ENCODE measurements around the gene EVC2.

Gene EVC2

DNA sequence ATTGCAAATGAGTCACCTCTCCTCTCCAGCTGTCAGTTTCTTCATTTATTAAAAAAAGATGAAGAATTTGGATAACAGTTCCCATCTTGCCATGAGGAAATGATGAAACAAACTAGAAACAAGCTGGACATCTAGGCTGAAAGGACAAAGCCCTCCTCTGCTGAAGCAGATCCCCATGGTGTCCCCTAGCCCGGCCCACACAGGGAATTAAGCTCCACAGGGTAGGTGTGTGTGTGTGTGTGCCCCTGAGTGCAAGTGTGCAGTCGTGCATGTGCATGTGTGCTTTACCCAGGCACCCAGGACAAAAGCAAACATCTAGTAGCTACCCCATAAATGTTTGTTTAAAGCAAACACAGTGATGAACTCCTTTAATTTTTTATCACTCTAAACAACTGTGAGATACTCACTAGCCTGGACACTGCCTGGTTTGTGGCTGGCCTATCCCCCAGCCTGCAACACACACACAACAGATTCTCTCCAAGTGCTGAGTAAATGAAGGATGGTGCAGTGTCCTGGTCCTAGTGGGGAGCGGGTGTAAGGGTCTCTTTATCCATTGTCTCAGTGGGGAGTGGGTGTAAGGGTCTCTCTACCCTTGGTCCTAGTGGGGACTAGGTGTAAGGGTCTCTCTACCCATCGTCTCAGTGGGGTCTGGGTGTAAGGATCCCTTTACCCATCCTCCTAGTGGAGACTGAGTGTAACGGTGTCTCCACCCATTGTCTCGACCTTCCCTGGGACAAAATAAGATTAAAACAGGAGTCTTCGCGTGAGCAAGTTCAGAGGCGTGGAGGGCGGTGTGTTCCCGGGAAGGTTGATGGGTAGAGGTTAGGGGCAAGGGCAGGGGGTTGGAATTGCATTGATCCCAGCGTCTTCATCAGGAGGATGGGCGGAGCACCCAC lies 2.0 kb upstream of the EVC2 start:
- no peak for DNase-seq

DNA sequence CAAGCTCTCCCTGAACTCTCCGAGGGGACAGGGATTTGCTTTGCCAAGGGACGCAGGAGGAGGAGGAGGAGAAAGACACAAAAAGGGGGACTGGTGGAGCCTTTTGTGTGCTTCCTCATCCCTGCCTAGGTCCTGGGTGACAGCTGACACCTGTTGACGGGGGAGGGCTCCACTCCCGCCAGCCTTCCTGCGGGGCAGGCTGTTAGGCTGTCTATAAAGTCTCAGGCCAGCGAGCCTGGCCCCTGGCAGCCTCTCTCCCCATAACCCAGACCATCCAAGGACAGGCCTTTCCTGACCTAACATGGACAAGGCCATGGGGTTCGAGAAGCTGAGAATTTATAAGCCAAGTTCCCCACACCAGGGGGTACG lies 832 bp upstream of the EVC2 start:
- no peak for DNase-seq

DNA sequence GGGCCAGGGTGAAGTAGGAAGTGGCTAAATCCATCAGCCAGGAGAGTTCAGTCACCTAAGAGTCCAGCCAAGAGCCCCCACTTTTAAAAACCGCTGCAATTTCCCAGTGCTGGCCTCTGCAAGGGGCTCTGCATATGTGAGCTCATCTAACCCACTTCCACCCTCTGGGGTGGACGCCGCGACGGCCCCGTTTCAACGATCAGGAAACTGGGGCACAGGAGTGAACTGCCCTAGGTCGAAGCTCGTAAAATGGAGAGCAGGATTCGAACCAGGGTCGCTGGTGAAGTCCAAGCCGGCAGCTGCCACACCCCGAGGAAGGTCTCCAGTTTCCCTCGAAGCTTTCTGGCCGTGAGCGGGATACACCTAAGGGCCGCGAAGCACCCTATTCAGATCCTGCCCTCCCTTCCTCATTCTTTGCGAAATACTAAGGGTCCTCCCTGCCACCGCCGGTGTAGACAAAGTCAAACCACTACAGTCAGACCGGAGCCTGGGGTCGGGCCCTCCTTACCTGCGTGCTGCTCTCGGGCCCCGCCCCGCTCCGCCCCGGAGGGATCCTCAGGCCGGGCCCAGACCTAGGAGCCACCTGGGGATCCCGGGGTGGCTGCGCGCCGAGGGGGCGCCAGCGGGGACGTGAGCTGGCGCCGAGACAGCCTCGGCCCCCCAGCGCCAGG lies 446 bp downstream of the EVC2 start:
- no peak for DNase-seq

DNA sequence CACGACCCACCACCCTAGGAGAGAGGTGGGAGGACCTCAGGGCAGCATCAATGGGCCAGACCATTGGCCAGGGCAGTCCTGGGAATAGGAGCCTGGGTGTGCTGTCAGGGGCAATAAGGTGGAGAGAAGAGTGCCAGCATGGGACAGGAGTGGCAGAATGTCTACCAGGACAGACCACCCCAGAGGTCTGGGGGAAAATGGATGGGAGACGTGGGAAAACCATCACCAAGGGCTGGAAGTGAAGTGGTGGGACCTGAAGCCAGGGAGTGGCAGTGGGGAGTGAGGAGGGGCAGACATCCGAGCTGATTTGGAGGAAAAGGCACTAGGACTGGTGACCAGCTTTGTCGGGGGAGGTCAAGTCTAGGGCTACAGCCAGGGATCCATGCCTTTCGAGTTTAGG lies 993 bp downstream of the EVC2 start:
- DNase-seq: no peak

DNA sequence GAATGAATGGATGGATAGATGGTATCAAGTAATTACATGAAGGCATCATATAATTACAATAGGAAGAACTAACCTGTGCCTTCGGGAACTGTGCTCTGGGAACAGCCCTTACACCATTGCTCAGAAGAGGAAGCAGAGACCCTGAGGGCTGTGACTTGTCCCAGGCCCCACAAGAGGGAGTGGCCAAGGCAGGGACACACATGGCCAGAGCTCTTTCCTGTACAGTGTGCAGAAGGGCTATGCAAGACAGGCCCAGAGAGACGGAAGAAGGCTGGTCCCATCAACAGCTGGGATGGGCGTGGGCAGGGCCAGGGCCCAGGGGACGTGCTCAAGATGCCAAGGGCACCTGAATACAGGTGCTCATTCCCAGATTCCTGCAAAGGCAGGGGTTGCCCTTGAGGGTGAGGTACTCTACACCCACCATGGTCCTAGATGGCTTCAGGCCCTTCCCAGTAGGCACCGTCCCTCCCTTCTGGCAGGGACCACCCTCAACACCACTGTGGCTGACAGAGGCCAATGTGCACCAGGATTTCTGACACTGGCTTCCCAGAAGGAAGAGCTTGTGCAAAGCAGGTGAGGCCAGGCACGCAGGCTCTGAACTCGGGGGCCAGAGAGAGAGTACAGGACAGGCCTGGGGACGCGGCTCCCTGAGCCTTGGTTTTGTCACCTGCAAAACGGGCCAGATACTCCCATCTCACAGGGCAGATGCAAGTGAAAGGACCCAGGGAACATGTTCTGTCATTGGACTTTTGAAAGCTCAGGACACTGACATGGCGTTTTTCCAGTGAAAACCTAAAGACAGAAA lies 1.7 kb downstream of the EVC2 start:
- no peak for DNase-seq

DNA sequence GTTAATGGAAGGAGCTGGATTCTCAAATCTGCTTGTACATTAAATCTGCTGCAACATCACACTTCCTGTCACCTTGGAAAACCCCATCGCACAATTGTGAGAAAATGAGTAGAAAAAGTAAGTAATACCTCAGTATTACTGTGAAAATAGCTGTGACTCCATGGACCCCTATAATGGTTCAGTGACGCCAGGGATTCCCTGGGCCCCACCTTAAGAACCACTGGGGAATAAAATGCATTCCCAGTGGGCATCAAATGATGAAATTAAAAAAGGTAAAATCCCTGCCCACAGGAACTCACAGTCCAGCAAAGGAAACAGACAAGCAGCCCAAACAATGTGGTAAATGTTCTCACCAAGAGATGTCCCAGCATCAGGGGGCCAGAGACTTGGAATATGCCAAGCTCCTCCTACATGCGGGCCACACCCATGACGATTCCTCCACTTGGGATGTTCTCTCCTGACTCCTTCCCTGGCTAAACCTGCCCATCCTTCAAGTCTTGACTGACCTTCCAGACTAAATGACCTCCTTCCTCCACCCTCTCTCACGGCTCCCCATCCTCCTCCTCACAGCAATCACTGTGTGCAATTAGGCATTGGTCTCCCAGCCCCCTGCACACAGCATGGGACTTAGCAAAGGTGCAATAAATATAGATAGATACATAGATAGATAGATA lies 2.6 kb downstream of the EVC2 start:
- no peak for DNase-seq

DNA sequence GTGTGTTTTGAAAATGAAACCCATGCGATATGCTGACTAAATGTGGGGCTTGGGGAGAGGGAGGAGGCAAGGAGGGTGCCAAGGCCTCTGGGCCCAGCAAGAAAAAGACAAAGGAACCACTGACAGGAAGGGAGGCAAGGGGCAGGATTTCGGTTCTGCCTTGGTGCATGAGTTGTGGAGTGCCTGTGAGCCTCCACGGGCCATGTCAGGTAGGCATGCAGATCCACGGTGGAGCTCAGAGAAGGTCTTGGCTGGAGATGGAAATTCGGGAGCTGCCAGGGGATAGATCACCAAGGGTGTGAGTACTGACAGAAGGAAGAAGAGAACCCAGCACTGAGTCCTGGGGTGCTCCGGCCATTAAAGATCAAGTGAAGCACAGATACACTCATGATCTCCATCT lies 4.1 kb downstream of the EVC2 start:
- no peak for DNase-seq

DNA sequence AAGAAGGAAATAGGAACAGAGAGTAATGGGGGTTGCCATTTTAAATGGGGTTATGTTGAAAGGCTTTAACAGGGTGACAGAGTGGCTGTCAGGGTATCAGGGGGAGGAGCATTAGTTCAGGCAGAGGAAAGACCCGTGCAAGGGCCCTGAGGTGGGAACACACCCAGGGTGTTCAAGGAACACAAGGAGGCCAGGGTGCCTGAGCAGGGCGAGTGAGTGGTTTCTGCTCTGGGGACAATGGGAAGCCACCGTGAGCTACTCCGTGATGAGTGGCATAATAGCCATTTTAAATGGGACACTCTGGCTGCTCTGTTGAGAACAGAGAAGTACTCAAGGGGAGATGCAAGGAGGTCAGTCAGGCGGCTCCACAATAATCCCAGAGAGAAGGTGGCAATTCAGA lies 4.5 kb downstream of the EVC2 start:
- no peak for DNase-seq

DNA sequence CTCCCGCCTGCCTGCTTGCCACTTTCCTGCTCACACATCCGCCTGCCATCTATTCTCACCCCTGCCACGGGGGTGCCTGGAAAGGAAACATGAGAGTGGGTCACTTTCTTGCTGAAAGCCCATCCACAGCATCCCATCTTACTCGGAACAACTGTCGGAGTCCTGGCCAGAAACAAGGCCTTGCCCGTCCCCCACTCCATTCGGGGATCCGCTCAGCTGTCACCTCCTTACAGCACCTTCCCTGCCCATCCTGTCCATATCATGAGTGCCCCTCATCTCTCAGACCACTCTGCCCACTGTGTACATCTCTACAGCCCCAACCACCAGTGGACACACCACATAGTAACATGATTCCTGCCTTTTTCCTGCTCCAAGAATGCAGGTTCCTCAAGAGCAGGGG lies 6.4 kb downstream of the EVC2 start:
- no peak for DNase-seq

DNA sequence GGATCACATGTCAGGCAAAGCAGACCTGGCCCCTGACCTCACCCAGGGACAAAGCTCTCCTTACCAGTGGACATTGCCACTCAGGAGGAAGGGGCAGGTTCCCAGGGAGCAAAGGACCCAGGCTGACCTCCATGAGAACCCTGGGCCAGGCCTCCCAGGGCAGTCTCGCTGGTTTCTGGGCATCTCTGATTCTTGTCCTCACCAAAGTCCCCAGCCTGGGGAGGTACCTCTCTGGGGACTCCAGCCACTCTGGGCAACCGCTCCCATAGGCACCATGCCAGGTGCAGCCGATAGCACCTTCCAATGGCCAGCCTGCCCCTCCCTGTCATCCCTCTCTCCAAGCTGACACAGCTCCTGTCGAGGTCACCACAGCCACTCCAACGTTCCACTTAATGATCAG lies 7.9 kb downstream of the EVC2 start:
- DNase-seq: no peak

DNA sequence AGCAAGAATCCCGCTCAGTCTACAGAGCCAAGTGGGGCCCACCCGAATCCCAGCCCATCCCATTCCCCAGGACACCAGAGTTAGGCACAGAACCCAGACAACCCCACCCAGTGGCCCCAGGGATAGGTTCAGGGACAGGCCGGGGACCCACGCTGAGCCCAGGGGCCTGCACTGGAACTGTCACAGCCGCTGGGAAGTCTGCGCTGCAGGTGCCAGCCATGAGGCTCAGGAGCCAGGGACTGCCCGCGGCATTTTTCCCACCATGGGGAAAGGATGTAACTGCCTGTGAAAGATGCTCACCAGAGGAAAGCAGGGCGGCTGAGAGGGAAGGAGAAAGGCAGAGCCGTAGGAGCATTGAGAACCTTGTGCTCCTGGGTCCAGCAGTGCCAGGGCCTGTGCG lies 12.0 kb downstream of the EVC2 start:
- DNase-seq: no peak

DNA sequence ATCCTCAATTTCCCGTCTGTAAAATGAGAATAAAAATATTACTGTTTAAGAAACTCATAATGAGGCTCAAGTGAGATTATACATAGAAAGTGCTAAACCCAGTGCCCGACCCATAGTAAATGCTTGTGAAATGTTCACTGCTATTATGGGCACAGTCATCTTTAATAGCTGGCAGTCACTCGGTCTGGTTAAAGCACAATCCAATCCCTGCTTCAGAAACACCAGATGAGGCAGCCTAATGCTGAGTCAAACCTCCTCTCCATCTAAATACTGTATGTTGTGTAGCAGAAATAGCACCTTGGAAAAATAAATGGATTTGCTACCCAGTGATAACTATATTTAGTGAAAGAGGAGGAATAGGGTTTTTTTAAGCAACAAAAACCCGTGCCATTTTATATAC lies 14.5 kb downstream of the EVC2 start:
- DNase-seq: no peak

DNA sequence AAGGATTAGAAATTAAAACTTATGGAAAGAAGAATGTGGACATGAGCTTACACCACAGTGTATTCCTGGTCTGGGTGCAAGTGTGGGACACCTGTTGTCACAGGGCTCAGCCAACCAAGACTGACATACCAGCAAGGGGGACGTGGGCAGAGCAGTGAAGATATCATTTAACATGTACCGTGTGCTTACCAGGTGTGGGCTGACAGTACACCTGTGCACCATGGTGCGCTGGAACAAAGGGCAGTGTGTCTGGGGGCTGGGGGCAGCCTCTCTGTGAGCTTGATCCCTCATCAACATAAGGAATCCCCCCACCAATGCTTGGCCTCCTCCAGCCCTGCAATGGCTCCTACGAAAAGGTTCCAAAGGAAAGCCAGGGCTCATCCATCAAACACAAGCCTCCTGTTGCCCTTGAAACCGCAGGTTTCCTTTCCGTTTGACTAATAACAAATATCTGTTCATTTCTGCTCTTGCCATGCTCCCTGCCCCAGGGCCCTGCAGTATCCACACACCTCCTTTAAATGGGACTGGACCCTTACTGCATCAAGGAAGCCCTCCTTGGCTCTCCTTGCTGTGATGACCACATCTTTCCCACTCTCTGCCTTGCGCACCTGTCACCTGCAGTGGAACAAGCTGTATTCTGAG lies 16.7 kb downstream of the EVC2 start:
- no peak for DNase-seq

DNA sequence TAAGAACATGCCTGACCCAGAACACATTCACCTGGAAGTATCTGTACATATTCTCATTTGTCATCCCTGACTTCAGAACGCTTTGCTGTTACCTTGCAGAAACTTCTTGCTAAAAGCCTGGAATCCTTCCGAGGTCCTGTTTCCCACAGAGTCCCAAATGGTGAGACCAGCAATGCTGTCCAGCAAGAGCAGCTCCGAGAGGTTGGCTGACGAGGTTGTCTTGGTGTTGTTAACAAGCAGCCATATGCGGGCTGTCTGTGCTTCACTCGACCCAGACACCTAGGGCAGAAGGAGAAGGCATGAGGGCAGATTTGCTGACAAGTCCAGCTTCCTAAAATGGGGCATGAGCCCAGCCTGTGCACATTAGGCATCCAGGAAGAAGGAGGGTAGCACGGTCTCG lies 19.3 kb downstream of the EVC2 start:
- no peak for DNase-seq

DNA sequence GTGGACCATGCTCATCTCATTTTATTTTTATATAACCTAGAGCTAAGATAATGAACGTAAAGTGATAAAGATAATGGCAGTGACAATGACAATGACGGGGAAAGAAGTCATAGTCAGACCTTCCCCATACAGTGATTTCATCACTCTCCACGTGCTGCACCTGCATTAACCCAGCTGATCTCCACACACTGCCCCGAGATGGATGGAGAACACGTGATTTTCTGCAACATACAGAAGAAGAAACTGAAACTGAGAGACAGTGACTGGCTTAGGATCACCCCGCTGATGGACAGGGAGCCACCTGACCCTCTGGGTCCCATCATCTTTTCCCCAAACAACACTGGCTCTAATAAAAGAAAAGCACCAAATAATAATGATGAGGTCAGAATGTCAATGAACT lies 22.0 kb downstream of the EVC2 start:
- DNase-seq: no peak

DNA sequence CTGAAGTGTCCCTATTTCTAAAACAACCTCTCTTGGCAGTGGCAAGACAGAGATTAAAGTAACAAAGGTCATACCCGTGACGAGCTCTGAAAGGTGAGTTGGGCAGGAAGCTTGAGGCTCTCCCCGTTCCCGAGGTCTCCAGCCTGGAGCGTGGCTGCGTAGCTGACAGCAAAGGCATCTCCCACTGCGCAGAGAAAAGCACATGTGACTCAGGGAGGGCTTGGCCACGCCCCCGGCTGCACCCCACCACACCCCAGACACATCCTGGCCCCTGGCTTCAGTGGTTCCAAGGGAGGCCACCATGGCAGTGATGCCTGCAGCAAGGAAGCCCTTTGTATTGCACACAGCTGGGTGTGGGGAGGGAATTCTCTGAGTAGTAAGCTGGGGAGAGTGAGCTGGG lies 23.1 kb downstream of the EVC2 start:
- DNase-seq: no peak

DNA sequence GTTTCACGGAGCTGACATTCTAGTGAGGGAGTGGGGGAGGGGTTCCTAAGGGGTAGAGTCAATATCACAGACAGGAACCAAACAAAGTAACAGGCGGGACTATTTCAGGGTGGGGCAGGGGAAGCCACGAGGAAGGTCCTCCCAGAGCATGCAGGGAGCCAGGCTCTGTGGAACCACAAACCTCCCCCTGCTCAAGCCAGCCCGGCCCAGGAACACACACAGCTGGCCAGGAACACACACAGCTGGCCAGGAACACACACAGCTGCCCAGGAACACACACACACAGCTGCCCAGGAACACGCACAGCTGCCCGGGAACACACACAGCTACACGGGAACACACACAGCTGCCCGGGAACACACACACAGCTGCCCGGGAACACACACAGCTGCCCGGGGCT lies 24.8 kb downstream of the EVC2 start:
- DNase-seq: no peak

DNA sequence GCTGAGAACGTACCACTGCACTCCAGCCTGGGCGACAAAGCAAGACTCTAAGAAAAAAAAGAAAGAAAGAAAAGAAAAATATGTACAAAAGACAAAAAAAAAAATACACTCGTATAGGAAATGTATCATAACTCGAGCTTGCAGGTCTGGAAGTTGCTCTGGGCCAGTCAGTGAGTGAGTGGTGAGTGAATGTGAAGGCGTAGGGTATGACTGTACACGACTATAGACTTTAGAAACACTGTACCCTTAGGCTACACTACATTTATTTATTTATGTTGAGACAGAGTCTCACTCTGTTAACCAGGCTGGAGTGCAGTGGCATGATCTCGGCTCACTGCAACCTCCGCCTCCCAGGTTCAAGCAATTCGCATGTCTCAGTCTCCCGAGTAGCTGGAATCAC lies 29.4 kb downstream of the EVC2 start:
- no peak for DNase-seq

DNA sequence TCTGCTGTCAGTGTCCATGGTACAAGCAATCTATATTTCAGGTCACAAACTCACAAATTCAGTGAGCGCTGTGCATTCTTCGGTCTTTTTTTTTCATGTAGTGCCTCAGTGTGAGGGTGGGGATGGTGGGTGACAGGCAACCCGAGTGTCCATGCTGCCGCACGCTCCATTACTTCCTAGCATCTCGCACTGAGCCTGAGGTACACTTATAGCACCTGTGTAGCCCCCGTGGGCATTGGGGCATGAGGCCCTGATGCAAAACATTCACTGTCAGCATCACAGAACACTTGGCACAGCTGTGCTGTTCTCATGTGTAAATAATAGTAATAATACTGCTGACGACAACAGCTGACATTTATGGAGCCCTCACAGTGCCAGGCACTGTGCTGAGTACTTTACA lies 31.6 kb downstream of the EVC2 start:
- DNase-seq: no peak

DNA sequence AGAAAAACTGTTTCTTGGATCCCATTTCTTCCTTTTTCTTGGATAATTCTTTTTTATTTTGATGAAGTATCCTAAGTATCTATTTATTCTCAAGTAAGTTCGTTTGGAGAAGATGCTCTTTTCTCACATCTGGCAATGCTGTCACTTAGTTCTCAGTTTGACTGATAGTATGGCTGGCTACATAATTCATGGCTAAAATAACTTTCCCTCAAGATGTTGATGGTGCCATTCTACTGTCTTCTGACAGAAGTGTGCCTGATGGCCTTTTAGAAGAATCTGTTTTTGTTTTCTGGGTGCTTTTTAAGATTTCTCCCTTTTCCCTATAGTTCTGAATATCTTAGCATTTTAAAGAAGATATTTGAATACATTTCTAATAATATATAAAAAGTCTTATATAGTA lies 41.6 kb downstream of the EVC2 start:
- DNase-seq: no peak

DNA sequence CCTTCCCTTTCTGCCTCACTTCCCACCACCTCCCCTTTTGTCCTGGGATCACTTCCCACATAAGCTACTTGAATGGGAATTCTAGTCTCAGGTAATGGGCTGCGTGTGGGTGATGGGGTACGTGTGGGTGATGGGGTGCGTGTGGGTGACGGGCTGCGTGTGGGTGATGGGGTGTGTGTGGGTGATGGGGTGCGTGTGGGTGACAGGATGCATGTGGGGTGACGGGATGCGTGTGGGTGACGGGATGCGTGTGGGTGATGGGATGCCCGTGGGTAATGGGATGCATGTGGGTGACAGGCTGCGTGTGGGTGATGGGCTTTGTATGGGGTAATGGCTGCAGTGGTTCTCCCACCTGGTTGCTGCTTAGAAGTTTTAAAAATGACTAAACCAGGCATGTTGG lies 43.6 kb downstream of the EVC2 start:
- no peak for DNase-seq

DNA sequence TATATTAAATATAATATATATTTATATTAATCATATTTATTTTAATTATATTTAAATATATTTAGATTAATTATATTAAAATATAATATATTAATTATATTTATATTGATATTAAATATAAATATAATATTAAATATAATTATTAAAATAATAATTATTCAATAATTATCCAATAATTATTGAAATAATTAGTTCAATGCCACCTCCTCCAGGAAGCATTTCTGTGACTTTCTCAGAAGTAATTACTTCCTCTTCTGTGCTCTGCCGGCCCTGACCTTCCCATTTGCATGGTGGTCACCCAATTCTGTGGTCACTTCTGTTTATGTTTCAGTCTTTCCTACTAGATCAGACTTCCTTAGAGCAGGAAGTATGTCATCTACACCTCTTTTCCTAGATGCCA lies 45.8 kb downstream of the EVC2 start:
- no peak for DNase-seq

DNA sequence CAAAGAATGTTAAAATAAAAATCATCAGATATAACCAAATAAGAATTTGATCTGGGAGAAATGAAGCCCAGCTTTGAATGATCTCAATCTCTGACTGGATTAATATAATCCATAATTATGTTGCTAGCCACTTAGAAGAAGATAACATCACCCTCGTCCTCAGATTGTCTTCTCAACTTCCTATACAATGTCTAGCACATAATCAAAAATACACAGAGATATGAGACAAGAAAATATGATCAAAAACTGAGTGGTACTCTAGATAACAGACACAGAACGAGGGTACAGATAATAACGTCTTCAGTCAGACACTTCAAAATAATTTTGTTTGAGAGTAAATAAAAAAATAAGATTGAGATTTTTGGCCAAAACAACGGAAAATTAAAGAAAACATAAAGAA lies 47.1 kb downstream of the EVC2 start:
- no peak for DNase-seq
